Ishikawa (cell line): ENCODE data around the gene NAV3.

Source experiments
- CEBPB ChIP-seq: IDR thresholded peaks from 2 replicates; pipeline ENCODE4 v1.6.1; 2012
- CREB1 ChIP-seq: IDR thresholded peaks from 2 replicates; pipeline ENCODE4 v1.6.1; 2012; ENCODE audit warnings: low read depth
- EGR1 ChIP-seq: IDR thresholded peaks from 2 replicates; pipeline ENCODE4 v1.6.1; 2012
- EP300 ChIP-seq: IDR thresholded peaks from 2 replicates; pipeline ENCODE4 v1.6.1; 2012; ENCODE audit warnings: borderline replicate concordance
- FOXM1 ChIP-seq: IDR thresholded peaks from 2 replicates; pipeline ENCODE4 v1.6.1; 2012; ENCODE audit warnings: low read depth, borderline replicate concordance
- NFIC ChIP-seq: IDR thresholded peaks from 2 replicates; pipeline ENCODE4 v1.6.1; 2012
- RAD21 ChIP-seq: IDR thresholded peaks from 2 replicates; pipeline ENCODE4 v1.6.1; 2012; ENCODE audit warnings: low read depth
- TAF1 ChIP-seq: IDR thresholded peaks from 2 replicates; pipeline ENCODE4 v1.6.1; 2012; ENCODE audit warnings: low read depth, mild to moderate bottlenecking
- TCF12 ChIP-seq: IDR thresholded peaks from 2 replicates; pipeline ENCODE4 v1.6.1; 2012; ENCODE audit warnings: low read depth
- TEAD4 ChIP-seq: IDR thresholded peaks from 2 replicates; pipeline ENCODE4 v1.6.1; 2012
- YY1 ChIP-seq: IDR thresholded peaks from 2 replicates; pipeline ENCODE4 v1.6.1; 2012; ENCODE audit warnings: low read depth
- ZBTB7A ChIP-seq: IDR thresholded peaks from 2 replicates; pipeline ENCODE4 v1.6.1; 2012; ENCODE audit warnings: low read depth
- TF ChIP-seq, protein P1 (sequence below): IDR thresholded peaks from 2 replicates; pipeline ENCODE4 v1.6.1; 2012
- TF ChIP-seq, protein P2 (sequence below): IDR thresholded peaks from 2 replicates; pipeline ENCODE4 v1.6.1; 2012
- TF ChIP-seq, protein P3 (sequence below): IDR thresholded peaks from 2 replicates; pipeline ENCODE4 v1.6.1; 2012; ENCODE audit warnings: low read depth, mild to moderate bottlenecking

NAV3 gene

DNA sequence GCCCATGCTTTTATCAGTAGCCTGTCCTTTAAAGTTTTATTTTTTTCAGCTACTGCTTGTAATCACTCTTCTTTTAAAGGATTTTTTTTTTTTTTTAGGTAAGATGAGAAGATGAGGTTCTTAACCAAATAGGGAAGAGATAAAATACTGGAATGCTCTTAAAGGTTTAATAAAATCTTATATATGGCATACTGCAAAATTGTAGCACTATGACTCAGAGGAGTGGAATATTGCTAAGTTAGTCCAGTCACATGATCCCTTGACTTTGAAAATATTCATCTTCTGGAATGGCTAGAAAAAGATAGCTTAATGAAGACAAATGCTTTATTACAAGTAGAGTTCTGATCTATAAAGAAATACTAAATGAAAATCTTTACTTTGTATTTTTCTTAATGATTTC lies 116.6 kb downstream of the NAV3 start:
- TF ChIP-seq EGR1 (no peak), NFIC (no peak), ZBTB7A (no peak), TAF1 (no peak), EP300 (no peak)
- TF ChIP-seq, protein P1, sequence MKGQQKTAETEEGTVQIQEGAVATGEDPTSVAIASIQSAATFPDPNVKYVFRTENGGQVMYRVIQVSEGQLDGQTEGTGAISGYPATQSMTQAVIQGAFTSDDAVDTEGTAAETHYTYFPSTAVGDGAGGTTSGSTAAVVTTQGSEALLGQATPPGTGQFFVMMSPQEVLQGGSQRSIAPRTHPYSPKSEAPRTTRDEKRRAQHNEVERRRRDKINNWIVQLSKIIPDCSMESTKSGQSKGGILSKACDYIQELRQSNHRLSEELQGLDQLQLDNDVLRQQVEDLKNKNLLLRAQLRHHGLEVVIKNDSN, result no peak

DNA sequence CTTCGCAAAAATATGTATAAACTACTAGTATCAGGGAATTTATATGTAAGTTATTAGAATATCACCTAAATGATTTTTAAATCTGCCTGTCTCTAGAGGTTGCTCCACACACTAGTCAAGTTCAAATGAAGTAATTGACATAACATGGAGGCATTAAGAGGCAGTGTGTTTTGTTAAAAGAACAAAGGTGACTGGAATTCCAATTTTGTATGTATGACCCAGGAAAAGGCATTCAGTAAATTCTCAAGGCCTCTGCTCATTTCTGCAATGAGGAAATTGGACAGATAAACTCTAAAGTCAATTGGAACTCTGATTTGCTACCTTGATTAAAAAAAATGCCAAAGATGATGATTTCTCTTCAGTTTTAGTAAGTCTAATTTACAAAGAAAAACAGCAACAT lies 117.1 kb downstream of the NAV3 start:
- TF ChIP-seq CEBPB (no peak), TCF12 (no peak), ZBTB7A (no peak), CREB1 (no peak), EP300 (no peak), FOXM1 (no peak), TEAD4 (no peak), RAD21 (no peak)
- TF ChIP-seq, protein P1, result no peak
- TF ChIP-seq, protein P2, sequence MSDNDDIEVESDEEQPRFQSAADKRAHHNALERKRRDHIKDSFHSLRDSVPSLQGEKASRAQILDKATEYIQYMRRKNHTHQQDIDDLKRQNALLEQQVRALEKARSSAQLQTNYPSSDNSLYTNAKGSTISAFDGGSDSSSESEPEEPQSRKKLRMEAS, result no peak

DNA sequence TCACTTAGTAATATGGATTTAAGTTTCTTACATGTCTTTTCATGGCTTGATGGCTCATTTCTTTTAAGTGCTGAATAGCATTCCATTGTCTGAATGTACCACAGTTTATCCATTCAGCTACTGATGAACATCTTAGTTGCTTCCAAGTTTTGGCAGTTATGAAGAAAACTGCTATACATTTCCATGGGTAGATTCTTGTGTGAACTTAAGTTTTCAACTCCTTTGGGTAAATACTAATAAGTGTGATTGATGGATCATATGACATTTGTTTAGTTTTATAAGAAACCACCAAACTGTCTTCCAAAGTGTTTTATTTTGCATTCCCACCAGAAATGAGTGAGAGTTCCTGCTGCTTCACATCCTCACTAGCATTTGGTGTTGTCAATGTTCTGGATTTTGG lies 119.2 kb downstream of the NAV3 start:
- TF ChIP-seq EGR1, result no peak
- TF ChIP-seq CEBPB, result no peak
- no peak for TF ChIP-seq CREB1
- TF ChIP-seq TCF12, result no peak
- TF ChIP-seq NFIC, result no peak
- TF ChIP-seq FOXM1, result no peak
- TF ChIP-seq, protein P3, sequence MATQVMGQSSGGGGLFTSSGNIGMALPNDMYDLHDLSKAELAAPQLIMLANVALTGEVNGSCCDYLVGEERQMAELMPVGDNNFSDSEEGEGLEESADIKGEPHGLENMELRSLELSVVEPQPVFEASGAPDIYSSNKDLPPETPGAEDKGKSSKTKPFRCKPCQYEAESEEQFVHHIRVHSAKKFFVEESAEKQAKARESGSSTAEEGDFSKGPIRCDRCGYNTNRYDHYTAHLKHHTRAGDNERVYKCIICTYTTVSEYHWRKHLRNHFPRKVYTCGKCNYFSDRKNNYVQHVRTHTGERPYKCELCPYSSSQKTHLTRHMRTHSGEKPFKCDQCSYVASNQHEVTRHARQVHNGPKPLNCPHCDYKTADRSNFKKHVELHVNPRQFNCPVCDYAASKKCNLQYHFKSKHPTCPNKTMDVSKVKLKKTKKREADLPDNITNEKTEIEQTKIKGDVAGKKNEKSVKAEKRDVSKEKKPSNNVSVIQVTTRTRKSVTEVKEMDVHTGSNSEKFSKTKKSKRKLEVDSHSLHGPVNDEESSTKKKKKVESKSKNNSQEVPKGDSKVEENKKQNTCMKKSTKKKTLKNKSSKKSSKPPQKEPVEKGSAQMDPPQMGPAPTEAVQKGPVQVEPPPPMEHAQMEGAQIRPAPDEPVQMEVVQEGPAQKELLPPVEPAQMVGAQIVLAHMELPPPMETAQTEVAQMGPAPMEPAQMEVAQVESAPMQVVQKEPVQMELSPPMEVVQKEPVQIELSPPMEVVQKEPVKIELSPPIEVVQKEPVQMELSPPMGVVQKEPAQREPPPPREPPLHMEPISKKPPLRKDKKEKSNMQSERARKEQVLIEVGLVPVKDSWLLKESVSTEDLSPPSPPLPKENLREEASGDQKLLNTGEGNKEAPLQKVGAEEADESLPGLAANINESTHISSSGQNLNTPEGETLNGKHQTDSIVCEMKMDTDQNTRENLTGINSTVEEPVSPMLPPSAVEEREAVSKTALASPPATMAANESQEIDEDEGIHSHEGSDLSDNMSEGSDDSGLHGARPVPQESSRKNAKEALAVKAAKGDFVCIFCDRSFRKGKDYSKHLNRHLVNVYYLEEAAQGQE, result no peak
- TF ChIP-seq TAF1, result no peak
- TF ChIP-seq ZBTB7A, result no peak
- no peak for TF ChIP-seq RAD21
- TF ChIP-seq EP300, result no peak
- TF ChIP-seq, protein P2, result no peak
- TF ChIP-seq YY1, result no peak

DNA sequence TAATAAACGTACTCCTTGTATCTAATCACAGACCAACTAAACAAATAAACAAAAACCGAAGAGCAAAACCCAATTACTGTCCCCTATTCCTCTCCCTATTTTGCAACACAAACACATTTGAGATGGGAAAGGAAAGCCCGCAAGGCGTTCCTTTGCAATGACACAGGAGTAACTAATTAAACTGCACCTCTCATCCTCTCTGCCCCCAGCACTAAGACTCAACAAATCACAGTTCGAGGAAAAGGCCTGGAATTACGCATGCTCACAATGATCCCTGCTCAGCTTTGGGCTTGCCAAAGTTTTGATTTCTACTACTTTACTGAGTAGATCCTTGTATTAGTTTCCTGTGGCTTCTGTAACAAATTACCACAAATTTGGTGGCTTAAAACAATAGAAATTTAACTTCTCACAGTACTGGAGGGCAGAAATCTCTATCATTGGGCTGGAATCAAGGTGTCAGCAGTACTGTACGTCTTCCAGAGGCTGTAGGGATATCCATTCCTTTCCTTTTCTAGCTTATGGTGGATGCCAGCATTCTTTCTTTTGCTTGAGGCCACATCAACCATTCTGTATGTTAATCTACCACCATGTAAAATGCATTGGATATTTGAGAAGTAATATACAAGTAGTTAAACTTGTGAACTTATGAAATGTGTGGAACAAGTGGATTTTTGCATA lies 123.0 kb downstream of the NAV3 start:
- TF ChIP-seq YY1, result no peak

DNA sequence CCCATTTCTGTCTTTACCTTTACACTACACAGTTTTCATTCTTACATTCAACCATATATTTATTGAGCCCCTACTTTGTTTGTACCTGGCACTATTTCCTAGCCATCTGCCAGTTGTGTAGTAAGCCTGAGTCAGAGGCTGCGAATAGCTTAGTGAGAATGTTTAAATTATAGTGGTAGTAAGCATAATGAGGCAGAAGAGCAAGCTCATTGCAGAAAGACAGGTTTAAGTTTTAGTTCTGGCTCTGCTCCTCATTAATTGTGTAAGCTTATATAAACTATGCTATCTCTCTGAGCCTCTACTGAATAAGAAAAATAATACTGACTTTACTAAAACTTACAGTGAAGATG lies 123.5 kb downstream of the NAV3 start:
- TF ChIP-seq EGR1 (no peak), YY1 (no peak), ZBTB7A (no peak), FOXM1 (no peak)
- TF ChIP-seq, protein P3, result no peak
- TF ChIP-seq, protein P1, result no peak

DNA sequence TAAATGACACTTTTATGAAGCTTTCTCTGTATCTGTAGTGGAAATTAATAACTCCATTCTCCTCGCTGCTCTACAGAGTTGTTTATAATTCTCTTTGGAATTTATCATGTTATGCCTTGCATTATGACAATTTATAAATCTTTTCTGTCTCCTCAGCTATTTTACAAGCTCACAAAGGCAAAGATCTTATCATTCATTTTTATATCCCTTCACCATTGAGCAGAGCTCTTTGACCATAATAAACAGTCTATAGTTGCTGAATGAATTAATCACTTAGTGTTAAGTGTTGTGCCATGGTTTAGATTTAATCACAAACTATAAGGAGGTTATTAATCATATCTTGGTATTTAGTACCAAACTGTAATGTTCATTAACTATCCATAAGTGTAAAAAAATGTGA lies 126.4 kb downstream of the NAV3 start:
- TF ChIP-seq, protein P1, result no peak
- TF ChIP-seq RAD21 (no peak), CREB1 (no peak), TEAD4 (no peak), ZBTB7A (no peak), NFIC (no peak), TAF1 (no peak), YY1 (no peak), FOXM1 (no peak), TCF12 (no peak), EP300 (no peak), EGR1 (no peak), CEBPB (no peak)
- TF ChIP-seq, protein P3, result no peak
- TF ChIP-seq, protein P2, result no peak
